Measurements from ENCODE around the gene FCER2. TPM values are rescaled to one million over a fixed set of nuclear protein-coding genes. Genes with fewer than 3 reads are reported as not detected.

FCER2 gene
- total RNA-seq, 1 donor from 2014 or later, result not detected

- Mint-ChIP-seq H3K4me3 (ENCODE audit: unreplicated experiment) (no peak overlapping the region), H3K27ac (ENCODE audit: unreplicated experiment) (no peak overlapping the region), H3K9me3 (ENCODE audit: unreplicated experiment) (peaks cover 8% of the 10 kb centered on the region), H3K4me1 (ENCODE audit: low read depth, unreplicated experiment) (peaks cover 12% of the 10 kb centered on the region), H3K27me3 (ENCODE audit: unreplicated experiment) (peaks cover 2% of the 10 kb centered on the region), H3K36me3 (ENCODE audit: unreplicated experiment) (peaks cover 5% of the 10 kb centered on the region)
- no peak for DNase-seq
- TF ChIP-seq CTCF (IDR thresholded peaks at IDR 0.05; ENCODE audit: partially characterized antibody, unreplicated experiment), result no peak
Observed at GRCh38 chr19:7738023-7738422, 36.1 kb upstream of the FCER2 start.

GRCh38 chr19:7737215-7737614 is 35.3 kb upstream of the FCER2 start:
- peaks cover 5% of the 10 kb centered on the region for H3K9me3 Mint-ChIP-seq (ENCODE audit: unreplicated experiment)
- H3K4me1 Mint-ChIP-seq (ENCODE audit: low read depth, unreplicated experiment), result peaks cover 5% of the 10 kb centered on the region
- TF ChIP-seq CTCF (IDR thresholded peaks at IDR 0.05; ENCODE audit: partially characterized antibody, unreplicated experiment), result no peak
- no peak overlapping the region for H3K4me3 Mint-ChIP-seq (ENCODE audit: unreplicated experiment)
- peaks cover 2% of the 10 kb centered on the region for H3K27me3 Mint-ChIP-seq (ENCODE audit: unreplicated experiment)
- no peak for DNase-seq
- H3K36me3 Mint-ChIP-seq (ENCODE audit: unreplicated experiment), result peaks cover 5% of the 10 kb centered on the region
- no peak overlapping the region for H3K27ac Mint-ChIP-seq (ENCODE audit: unreplicated experiment)

- no peak for TF ChIP-seq CTCF (IDR thresholded peaks at IDR 0.05; ENCODE audit: partially characterized antibody, unreplicated experiment)
- no peak overlapping the region for H3K27ac Mint-ChIP-seq (ENCODE audit: unreplicated experiment)
- H3K9me3 Mint-ChIP-seq (ENCODE audit: unreplicated experiment), result peaks cover 5% of the 10 kb centered on the region
- no peaks in the 10 kb centered on the region for H3K36me3 Mint-ChIP-seq (ENCODE audit: unreplicated experiment)
- DNase-seq, result no peak
- H3K4me1 Mint-ChIP-seq (ENCODE audit: low read depth, unreplicated experiment), result no peaks in the 10 kb centered on the region
- H3K4me3 Mint-ChIP-seq (ENCODE audit: unreplicated experiment), result no peak overlapping the region
- H3K27me3 Mint-ChIP-seq (ENCODE audit: unreplicated experiment), result peaks cover 5% of the 10 kb centered on the region
Observed at GRCh38 chr19:7736148-7736547, 34.2 kb upstream of the FCER2 start.

- no peak for TF ChIP-seq CTCF (IDR thresholded peaks at IDR 0.05; ENCODE audit: partially characterized antibody, unreplicated experiment)
- DNase-seq, result no peak
- no peaks in the 10 kb centered on the region for H3K4me1 Mint-ChIP-seq (ENCODE audit: low read depth, unreplicated experiment)
- no peaks in the 10 kb centered on the region for H3K36me3 Mint-ChIP-seq (ENCODE audit: unreplicated experiment)
- peaks cover 5% of the 10 kb centered on the region for H3K27me3 Mint-ChIP-seq (ENCODE audit: unreplicated experiment)
- H3K27ac Mint-ChIP-seq (ENCODE audit: unreplicated experiment), result no peak overlapping the region
- peaks cover 2% of the 10 kb centered on the region for H3K9me3 Mint-ChIP-seq (ENCODE audit: unreplicated experiment)
- H3K4me3 Mint-ChIP-seq (ENCODE audit: unreplicated experiment), result no peak overlapping the region
Observed at GRCh38 chr19:7734220-7735203, 32.6 kb upstream of the FCER2 start.

- H3K9me3 Mint-ChIP-seq (ENCODE audit: unreplicated experiment), result peaks cover 2% of the 10 kb centered on the region
- peaks cover 5% of the 10 kb centered on the region for H3K27me3 Mint-ChIP-seq (ENCODE audit: unreplicated experiment)
- peaks cover 1% of the 10 kb centered on the region for H3K36me3 Mint-ChIP-seq (ENCODE audit: unreplicated experiment)
- no peak overlapping the region for H3K4me3 Mint-ChIP-seq (ENCODE audit: unreplicated experiment)
- no peak for TF ChIP-seq CTCF (IDR thresholded peaks at IDR 0.05; ENCODE audit: partially characterized antibody, unreplicated experiment)
- peaks cover 7% of the 10 kb centered on the region for H3K4me1 Mint-ChIP-seq (ENCODE audit: low read depth, unreplicated experiment)
- DNase-seq, result no peak
- no peak overlapping the region for H3K27ac Mint-ChIP-seq (ENCODE audit: unreplicated experiment)
Observed at GRCh38 chr19:7733376-7733775, 31.4 kb upstream of the FCER2 start.
